Activated CD4-positive, alpha-beta T cell treated with anti-CD3 and anti-CD28 coated beads for 48 hours (primary cell): ENCODE data around the gene PRRT4.

Experiments used
- DNase-seq: peaks from one replicate; pipeline ENCODE4 v3.0.0-alpha.2; 2020

PRRT4 gene

DNA sequence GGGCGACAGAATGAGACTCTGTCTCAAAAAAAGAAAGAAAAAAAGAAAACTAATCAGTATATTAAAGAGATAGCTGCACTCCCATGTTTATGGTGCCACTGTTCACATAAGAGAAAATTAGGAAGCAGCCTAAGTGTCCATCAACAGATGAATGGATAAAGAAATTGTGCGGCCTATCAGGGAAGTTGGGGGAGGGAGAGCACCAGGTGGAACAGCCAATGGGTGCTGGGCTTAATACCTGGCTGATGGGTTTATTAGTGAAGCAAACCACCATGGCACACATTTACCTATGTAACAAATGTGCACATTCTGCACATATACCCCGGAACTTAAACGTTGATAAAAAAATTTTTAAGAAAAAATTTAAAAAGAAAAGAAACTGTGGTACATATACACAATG is 9.0 kb upstream of the PRRT4 start:
- no peak for DNase-seq

DNA sequence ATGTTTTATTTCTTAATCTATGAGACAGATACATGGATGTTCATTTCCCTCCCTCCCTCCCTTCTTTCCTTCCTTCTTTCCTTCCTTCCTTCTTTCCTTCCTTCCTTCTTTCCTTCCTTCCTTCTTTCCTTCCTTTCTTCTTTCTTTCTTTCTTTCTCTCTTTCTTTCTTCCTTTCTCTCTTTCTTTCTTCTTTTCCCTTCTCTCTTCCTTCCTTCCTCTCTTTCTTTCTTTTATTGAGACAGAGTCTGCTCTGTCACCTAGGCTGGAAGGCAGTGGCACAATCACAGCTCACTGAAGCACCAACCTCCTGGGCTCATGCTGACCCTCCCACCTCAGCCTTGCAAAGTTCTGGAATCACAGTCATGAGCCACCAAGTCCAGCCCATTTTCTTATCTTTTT is 5.5 kb upstream of the PRRT4 start:
- DNase-seq: no peak

DNA sequence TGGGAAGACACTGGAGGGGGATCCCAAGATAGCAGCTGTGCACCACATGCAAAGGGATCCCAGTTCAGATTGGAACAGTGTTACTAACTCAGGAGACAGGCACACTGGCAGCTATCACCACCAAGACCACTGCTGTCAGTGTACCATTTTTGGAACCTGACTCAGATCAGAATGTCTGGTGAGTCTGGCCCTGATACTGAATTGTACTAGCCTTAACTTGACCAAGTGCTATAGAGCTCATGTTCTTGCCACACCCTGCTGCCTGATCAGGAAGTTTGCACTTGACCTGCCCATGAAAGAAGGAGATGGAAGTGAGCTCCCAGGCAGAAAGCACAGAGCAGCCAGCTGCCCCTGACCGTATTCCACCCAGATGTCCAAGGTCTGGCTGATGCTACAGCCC is 4.8 kb upstream of the PRRT4 start:
- no peak for DNase-seq

DNA sequence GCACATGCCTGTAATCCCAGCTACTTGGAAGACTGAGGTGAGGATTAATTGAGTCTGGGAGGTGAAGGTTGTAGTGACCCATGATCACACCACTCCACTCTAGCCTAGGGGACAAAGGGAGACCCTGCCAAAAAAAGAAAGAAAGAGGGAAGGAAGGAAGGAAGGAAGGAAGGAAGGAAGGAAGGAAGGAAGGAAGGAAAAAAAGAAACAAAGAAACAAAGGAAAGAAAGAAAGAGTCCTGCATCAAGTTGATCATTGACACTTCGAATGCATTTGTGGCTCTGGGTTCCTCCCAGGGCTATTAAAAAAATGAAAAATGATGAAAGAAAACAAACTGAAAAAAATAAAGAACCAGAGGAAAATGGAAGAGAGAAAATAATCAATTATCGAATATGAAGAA is 3.9 kb upstream of the PRRT4 start:
- DNase-seq: no peak

DNA sequence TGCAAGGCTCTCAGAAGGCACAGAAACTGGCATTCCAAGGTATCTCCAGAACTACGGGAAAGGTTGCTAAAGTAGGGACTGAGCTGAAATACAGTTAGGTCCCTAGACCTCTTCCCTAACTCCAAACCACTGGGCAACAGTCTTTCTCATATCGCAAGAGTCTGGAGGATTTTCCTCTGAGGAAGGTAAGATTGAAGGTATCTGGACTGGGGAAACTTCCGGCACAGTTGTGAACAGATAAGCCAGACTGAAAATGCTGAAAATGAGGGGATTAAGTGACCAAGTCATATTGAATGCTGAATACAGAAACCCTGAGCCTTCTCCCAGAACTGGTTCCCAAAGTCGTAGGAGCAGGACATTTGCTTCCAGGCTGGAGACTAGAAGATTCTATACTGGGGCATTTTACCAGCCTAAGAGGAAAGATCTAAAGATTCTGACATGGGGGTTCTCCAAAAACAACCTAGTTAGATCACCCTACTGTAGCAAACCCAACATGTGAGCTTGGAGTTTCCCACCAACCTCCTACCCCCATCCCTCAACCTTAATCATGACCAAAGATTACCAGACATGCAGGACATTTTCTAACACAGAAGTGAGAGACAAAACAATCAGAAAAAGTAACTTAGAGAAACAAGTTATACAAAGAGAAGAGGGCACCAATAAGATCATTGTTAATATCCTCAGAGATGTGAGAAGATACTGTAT is 2.8 kb upstream of the PRRT4 start:
- no peak for DNase-seq

GRCh38 chr7:128363261-128363721 is 1.8 kb upstream of the PRRT4 start:
- DNase-seq: no peak

GRCh38 chr7:128362670-128363069 is 1.2 kb upstream of the PRRT4 start:
- DNase-seq: no peak

DNA sequence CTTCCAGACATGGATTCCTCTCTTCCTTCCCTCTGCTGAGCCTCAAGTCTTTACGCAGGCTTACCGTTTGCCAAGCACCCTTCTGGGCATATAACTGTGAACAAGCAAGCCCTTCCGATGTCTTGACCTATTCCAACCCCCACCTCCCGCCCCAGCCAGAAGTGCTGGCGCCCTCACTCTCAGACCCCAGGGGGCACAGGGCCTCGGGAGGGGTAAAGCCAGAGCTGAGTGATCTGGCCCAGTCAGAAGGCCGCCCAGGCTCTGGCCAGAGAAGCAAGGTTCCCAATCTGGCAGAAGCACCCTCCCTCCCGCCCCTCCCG is 1.2 kb downstream of the PRRT4 start:
- DNase-seq: no peak

GRCh38 chr7:128359939-128360338 is 1.6 kb downstream of the PRRT4 start:
- DNase-seq: no peak

DNA sequence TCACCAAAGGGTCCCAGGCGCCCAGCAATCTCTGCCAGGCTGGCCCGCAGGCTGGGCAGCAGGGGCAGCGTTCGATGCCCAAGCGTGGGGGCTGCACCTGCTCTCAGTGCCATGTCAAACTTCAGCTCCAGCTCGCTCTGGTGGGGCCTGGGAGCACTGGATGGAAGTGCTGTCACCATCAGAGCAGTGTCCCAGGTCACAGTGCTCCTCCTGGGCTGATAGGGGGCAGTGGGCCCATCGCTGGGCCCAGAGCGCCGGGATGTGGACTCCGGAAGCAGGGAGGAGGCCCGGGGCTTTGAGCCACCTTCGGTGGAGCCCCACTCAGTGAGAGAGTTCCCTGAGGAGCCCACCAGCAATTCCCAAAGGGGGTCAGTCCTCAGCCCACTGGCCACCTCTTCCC is 2.2 kb downstream of the PRRT4 start:
- no peak for DNase-seq

DNA sequence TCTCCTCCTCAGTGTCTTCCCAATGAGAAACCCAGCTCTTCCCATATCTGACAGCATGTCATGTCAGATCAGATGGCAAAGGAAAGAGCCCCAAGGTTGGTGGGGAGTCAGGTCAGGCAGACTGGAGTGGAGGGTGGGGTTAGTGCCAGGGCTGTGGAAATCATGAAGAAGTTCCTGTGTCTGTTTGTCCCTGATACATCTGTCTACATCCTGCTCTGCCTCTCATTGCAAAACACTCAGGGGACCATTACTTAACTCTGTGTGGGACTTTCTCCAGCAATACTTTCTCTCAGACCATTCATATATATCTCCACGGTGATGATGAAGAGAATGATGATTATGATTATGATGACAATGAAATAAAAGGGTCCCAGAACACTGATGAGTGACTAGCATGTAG is 3.3 kb downstream of the PRRT4 start:
- DNase-seq: no peak

- DNase-seq: no peak
Observed at GRCh38 chr7:128357217-128357613, 4.3 kb downstream of the PRRT4 start.

GRCh38 chr7:128356546-128357216 is 4.8 kb downstream of the PRRT4 start:
- no peak for DNase-seq

GRCh38 chr7:128353610-128354009 is 7.9 kb downstream of the PRRT4 start:
- DNase-seq: no peak

GRCh38 chr7:128353189-128353588 is 8.3 kb downstream of the PRRT4 start:
- no peak for DNase-seq

DNA sequence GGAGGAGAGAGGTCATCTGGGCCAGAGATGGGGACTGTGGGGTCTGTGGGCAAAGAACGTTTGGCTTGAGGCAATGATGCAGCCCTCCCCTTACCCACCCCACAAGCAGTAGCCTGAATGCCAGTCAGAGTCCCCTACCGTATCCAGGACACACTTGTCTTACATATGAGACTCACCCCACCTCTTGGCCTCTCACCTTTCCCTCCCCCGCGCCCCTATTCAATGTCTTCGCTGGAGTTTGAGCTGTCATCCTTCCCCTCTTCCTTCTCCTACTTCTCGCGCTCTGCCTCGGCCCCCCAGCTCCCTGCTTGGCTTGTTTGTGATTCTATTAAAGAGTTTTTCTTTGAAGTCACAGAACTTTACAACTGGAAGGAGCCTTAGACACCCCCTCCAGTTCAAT is 8.9 kb downstream of the PRRT4 start:
- no peak for DNase-seq

GRCh38 chr7:128352153-128352537 is 9.3 kb downstream of the PRRT4 start:
- peak; percentile 58 for DNase-seq

DNA sequence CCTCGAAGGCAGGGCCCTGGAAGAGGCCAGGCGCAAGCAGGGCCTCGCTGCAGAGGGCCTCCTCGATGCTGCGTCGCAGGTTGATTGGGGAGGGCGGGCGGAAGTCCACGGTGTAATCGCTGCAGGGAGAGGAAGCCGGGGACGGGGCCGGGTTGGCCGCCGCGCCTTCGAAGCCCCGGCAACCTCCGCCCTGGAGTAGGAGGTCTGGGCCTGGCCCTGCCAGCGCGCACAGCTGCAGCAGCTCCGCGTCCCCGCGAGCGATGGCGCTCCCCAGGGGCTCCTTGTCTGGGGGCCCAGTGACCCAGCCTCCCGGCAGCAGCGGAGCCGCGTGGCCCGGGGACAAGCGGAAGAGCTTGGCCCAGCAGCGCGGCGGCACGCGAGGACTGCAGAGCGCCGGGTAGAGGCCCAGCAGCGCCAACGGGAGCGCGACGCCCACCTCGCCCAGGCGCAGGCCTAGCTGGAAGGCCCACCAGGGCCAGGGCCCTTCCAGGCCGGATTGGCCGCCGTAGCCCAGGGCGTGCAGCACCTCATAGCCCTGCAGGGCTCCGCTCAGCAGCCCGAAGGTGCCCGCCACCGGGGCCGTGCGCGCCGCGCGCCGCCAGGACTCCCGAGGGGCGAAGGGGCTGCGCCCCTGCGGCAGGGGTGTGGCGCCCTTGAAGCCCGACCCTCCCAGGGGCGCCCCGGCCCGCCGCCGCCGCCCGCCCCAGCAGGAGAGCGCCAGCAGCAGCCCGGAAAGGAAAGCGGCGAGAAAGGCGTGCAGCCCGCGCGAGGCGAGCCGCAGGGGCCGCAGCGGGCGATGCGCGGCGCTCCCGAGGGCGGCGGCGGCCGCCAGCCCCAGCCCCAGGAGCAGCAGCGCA is 10.0 kb downstream of the PRRT4 start:
- peak; percentile 15 for DNase-seq

- no peak for DNase-seq
Observed at GRCh38 chr7:128350708-128351295, 10.7 kb downstream of the PRRT4 start.

DNA sequence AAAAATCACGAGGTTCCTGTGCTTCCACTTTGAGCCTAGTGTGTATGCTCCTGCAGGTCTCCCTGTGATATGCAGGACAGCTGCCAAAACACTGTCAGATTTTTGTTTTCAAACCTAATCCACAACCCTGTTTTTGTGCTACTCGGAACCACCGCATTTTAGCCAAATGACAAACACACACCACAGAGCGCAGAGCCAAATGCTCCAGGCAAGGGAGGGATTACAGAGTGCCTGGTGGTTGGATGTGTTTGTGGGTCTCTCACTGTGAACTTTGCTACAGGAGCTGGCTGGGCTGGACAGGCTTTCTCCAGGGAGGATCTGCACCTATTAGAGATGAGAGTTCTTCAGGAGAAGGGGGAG is 12.0 kb downstream of the PRRT4 start:
- no peak for DNase-seq

DNA sequence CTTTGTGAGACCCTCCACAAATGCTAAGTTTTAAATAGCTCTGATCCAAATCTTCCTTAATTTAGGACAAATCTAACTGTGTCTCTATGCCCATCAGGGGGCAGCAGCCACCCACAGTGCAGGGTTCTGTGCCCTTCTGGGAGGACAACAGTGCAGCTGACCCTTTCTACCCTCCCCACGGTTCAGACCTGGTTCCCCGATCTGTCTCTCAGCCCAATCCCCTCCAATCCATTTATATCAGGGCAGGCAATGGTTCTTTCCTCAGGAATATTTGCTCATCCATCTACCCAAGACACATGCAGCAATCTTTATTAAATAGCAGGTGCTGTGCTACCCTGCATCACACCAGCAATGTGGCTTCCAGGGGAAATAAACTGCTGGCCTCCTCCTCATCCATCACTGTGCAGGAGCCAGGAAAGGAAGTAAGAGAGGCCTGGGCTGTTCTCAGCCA is 13.8 kb downstream of the PRRT4 start:
- DNase-seq: peak; percentile 70

- DNase-seq: no peak
Observed at GRCh38 chr7:128344431-128344774, 17.1 kb downstream of the PRRT4 start.

DNA sequence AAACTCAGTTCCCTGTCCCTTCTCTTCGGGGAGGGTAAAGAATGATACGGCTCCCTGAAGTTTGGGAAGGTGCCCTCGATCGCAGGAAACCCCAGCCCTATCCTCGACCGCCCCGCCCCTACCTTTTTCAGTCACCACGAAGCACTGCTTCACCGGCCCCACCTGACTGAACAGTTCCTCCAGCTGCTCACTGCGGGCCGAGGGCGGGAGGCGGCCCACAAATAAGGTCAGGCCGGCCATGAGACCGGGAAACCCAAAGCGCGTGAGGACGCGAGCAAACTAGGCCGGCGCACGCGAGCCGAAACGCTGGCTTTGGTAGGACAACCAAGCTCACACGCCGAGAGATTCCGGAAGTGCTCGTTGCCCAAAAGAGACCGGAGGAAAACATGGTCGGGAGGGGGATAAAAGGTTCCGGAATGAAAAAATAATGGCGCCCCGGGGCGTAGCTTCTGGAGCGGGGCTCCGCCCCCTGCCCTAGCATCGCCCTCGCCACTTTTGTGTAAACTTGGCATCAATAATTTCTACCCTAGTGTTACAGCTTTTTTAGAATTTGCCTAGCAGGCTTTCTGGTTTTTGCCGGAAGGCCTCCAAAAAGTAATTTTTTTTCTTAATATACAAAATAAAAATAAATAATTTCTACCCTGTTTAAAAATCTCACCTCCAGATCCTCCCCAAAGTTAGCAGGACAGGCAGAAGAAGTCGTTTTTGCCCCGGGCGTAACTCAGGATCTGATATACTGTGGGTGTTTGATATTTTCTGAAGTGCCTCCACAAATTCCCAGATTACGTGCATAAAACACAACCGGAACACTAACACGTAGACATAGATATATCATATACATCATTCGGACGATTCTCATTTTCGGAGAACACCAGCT is 17.7 kb downstream of the PRRT4 start, which contains the start of gene RBM28:
TSS of gene RBM28 (minus strand) at position 355 of the 877 bp plus-strand sequence. CDS start at position 240, 115 bp downstream.
- peak; percentile 91 for DNase-seq
